HAP-1 (cell line): ENCODE results near the gene CPN2.

Source experiments
- DNase-seq, 2 experiments: peaks; one replicate each; pipeline ENCODE4 v3.0.0-alpha.2; 2016 to 2020; ENCODE audit warnings: low spot score in 2 of 2
- H3K27me3 ChIP-seq: fragments of 250-450 bp; sonication (Bioruptor Pico); 2 replicates; pipeline ENCODE4 v1.5.1; 2020; ENCODE audit warnings: low read depth, mild to moderate bottlenecking, moderate library complexity
- H3K36me3 ChIP-seq: fragments of 250-450 bp; sonication (Bioruptor Pico); replicated peaks from 2 replicates; pipeline ENCODE4 v1.5.1; 2020; ENCODE audit warnings: mild to moderate bottlenecking
- H3K4me1 ChIP-seq: fragments of 250-450 bp; sonication (Bioruptor Pico); 2 replicates; pipeline ENCODE4 v1.5.1; 2020; ENCODE audit warnings: mild to moderate bottlenecking
- H3K4me3 ChIP-seq: fragments of 250-450 bp; sonication (Bioruptor Pico); 2 replicates; pipeline ENCODE4 v1.5.1; 2020; ENCODE audit warnings: mild to moderate bottlenecking, moderate library complexity
- H3K9me3 ChIP-seq: fragments of 250-450 bp; sonication (Bioruptor Pico); 2 replicates; pipeline ENCODE4 v1.5.1; 2020; ENCODE audit warnings: mild to moderate bottlenecking, moderate library complexity
- in situ Hi-C: fragments of 300-500 bp; cut with MboI; formaldehyde crosslinking; loops from 3 replicates; pipeline ENCODE4 v1.14.3; 2020; ENCODE audit warnings: low sequenced_read_pairs, inconsistent platforms, mixed read lengths

Gene CPN2

DNA sequence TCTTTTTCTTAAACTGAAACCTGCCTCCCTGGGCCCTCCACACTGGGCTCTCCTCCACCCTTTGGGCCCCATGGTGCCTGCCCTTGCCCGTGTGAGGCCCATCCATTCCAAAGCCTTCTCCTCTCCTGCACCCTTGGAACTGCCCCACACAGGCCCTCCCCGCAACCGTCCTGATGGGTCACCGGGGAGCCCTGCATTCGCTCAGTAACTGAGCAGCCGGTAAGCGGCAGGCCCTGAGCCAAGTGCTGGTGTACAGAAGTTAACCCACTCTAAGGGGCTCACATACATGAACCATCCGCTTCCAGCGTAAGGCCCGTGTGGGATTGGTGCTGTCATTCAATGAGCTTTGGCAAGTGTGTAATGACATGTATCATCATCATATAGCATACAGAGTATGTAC is 23.8 kb upstream of the CPN2 start:
- Histone ChIP-seq H3K4me3 (no peak overlapping the region), H3K36me3 (no peaks in the 10 kb centered on the region), H3K27me3 (peaks cover under 1% of the 10 kb centered on the region), H3K4me1 (no peaks in the 10 kb centered on the region), H3K9me3 (no peaks in the 10 kb centered on the region)
- no peak for DNase-seq
- in situ Hi-C loops: no loop called here

- Histone ChIP-seq H3K4me3 (no peak overlapping the region), H3K27me3 (peaks cover 11% of the 10 kb centered on the region), H3K36me3 (no peaks in the 10 kb centered on the region), H3K9me3 (no peaks in the 10 kb centered on the region), H3K4me1 (no peaks in the 10 kb centered on the region)
- in situ Hi-C loops: no loop called here
- DNase-seq: no peak
These were observed 22.8 kb upstream of the CPN2 start for GRCh38 chr3:194373899-194374298.

DNA sequence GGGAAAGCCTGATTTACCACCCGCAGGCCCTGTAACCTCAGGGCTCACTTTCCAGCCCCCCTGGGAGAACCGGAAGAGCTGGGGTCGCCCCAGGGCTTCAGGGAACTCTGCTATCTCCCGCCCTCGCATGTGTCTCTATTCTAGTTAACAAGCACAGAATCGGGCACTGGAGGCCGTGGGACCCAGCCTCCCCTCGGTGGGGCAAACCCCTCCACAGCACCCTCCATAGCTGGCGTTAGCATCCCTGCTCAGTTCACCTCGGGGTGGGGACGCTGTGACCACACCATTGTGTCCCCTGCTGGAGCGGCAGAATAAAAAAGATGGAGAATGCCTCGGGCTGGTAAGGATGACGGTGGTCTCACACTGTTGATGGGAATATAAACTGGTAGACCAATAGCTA is 21.9 kb upstream of the CPN2 start:
- Histone ChIP-seq H3K36me3 (no peaks in the 10 kb centered on the region), H3K4me3 (no peak overlapping the region), H3K27me3 (peaks cover 11% of the 10 kb centered on the region), H3K4me1 (no peaks in the 10 kb centered on the region), H3K9me3 (no peaks in the 10 kb centered on the region)
- in situ Hi-C loops: no loop called here
- no peak for DNase-seq

DNA sequence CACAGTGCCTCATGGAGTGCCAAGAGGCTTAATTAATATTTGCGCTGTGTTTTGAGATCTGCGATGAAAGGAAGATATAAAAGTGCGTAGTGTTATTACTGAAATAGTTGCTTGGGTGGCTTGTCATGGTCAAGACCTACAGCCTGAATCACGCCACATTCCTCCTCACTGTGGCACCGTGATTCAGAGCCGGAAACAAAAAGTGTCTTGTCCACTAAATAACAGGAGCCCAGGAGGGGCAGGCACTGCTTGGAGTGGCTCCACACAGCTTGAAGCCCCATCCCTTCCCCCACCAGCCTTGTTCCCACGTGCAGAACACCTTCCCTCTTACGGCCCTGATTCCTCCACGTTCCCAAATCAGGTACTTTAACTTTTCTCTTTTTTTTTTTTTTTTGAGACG is 19.6 kb upstream of the CPN2 start:
- DNase-seq: no peak
- no peak overlapping the region for H3K4me3 ChIP-seq
- in situ Hi-C loops: no loop called here
- H3K9me3 ChIP-seq: no peaks in the 10 kb centered on the region
- H3K4me1 ChIP-seq: no peaks in the 10 kb centered on the region
- H3K27me3 ChIP-seq: peaks cover 11% of the 10 kb centered on the region
- no peaks in the 10 kb centered on the region for H3K36me3 ChIP-seq

DNA sequence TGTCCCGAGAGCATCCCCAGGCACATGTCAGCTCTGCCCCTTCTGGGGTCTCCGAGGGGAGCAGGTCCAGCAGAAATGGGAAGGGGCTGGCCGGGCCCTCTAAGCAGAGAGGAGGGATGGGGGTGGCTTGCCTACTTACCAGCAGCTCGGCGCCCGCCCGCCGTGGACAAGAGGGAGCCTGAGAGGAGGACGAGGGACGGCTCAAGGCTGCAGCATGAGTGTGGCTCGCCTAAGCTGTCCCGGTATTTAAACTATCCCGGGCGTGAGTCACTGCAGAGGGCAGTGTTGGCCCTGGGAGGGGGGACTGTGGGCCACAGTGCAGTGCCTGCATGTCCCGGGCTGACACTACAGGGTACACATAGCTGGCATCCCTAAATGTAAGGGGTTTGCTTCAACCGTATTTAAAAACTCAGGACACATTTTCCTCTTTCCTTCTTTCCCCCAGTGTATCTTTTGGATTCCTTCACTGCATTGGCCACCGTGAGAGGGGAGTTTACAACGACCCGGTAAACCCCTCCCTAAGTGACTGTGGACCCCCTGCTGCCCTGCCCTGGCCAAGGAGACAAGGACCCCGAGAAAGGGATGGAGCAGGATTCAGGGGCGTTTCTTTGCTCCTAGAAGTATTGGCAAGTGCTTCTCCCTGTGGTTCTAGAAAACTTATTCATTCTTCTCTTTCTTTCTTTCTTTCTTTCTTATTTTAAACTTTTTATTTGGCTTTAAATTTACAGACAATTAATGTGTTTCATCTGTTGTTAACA is 18.6 kb upstream of the CPN2 start, which contains the start of gene LRRC15:
Gene LRRC15, minus strand, starts transcription at position 222 of the 758 bp plus-strand sequence. CDS start 8,700 bp downstream, outside the sequence.
- in situ Hi-C loops: no loop called here
- no peaks in the 10 kb centered on the region for H3K36me3 ChIP-seq
- DNase-seq: peak in 1 of 2 experiments; percentile 35
- H3K9me3 ChIP-seq: no peaks in the 10 kb centered on the region
- no peaks in the 10 kb centered on the region for H3K4me1 ChIP-seq
- no peak within 1 kb of the TSS for H3K4me3 ChIP-seq
- H3K27me3 ChIP-seq: peaks cover 11% of the 10 kb centered on the region

DNA sequence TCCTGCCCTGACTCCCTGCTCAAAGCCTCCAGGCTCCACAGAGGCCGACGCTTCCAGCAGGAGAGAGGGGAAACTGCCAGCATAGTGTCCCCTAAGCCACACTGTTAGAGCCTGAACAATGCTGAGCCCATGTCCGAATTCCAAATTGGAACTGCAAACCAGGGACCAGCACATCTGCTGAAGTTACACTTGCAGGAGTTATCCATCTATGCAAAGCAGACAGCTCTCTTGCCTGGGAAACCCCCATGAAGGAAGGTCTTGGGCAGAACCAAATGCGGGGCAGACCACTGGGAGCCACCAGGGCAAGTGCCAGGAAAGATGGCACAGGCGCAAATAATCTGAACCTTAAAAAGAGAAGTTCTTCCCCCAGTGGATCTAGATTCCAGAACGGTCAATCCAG is 17.8 kb upstream of the CPN2 start:
- in situ Hi-C loops: no loop called here
- H3K9me3 ChIP-seq: no peaks in the 10 kb centered on the region
- H3K27me3 ChIP-seq: peaks cover 11% of the 10 kb centered on the region
- H3K4me3 ChIP-seq: no peak overlapping the region
- H3K36me3 ChIP-seq: no peaks in the 10 kb centered on the region
- no peaks in the 10 kb centered on the region for H3K4me1 ChIP-seq
- no peak for DNase-seq

DNA sequence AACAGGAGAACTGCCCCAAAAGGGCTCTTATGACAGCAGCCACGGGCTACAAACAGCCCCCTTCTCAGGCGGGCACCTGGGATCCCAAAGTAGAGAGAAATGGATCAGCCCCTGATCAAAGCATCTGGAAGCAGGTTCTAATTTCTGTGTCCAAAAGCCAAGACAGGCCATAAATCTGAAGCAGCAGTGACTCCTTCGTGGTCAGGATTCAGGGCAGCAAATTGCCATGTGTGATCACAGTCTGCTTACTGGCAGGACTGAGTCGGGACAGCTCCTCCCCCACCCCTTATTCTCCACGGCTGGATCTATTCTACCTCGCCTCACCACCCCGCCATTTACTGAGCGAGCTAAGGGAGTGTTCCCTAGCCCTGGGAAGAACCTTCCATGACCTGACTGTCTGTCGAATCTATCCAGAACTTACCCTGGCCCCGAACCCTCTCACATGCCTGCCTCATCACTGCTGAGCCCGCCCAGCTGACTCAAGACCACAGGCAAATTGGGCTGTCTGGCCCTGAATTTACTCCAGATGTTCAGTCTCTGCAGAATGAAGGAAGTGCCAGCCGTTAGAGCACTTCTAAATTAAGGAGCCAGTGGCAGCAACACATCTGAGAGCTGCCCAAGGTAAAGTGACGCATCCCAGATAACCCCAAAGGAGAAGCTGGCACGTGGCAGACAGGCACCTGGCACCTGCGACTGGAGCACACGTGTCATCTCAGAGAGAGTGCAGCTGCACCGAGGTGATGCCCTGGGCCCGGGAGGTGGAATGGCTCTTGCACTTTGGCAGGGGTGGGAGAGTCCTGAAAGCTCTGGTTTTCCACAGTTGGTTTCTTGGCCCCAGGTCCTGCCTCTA is 17.1 kb upstream of the CPN2 start:
- Histone ChIP-seq H3K4me1 (no peaks in the 10 kb centered on the region), H3K27me3 (peaks cover 11% of the 10 kb centered on the region), H3K4me3 (no peak overlapping the region), H3K9me3 (no peaks in the 10 kb centered on the region), H3K36me3 (no peaks in the 10 kb centered on the region)
- DNase-seq: no peak
- in situ Hi-C loops: no loop called here

GRCh38 chr3:194365978-194366490 is 14.9 kb upstream of the CPN2 start:
- DNase-seq: no peak
- H3K27me3 ChIP-seq: peaks cover 11% of the 10 kb centered on the region
- no peaks in the 10 kb centered on the region for H3K9me3 ChIP-seq
- in situ Hi-C loops: no loop called here
- no peak overlapping the region for H3K4me3 ChIP-seq
- no peaks in the 10 kb centered on the region for H3K4me1 ChIP-seq
- H3K36me3 ChIP-seq: no peaks in the 10 kb centered on the region

DNA sequence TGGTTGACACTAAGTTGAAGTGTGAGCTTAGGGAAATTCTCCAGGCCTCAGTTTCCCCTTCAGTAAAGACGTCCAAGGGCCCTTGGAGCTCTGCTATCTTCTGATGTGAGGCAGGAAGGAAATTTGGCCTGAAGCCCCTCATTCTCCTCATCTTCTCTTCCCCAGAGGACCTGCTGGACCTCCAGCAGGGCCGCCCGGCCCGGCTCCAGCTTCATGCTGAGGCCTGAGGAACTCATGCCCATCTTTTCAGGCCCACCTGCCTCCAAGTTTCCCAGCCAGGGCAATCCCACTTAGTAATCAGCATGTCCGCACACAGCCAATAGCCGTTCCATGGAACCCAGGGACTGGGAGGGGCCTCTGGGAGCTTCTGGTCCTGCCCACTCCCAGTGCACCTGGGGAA is 14.4 kb upstream of the CPN2 start:
- H3K4me3 ChIP-seq: no peak overlapping the region
- H3K9me3 ChIP-seq: no peaks in the 10 kb centered on the region
- peaks cover 11% of the 10 kb centered on the region for H3K27me3 ChIP-seq
- H3K36me3 ChIP-seq: no peaks in the 10 kb centered on the region
- no peak for DNase-seq
- no peaks in the 10 kb centered on the region for H3K4me1 ChIP-seq
- in situ Hi-C loops: no loop called here

GRCh38 chr3:194364652-194365434 is 13.7 kb upstream of the CPN2 start:
- no peak for DNase-seq
- H3K9me3 ChIP-seq: no peaks in the 10 kb centered on the region
- in situ Hi-C loops: no loop called here
- no peaks in the 10 kb centered on the region for H3K4me1 ChIP-seq
- H3K36me3 ChIP-seq: no peaks in the 10 kb centered on the region
- H3K27me3 ChIP-seq: peaks cover 10% of the 10 kb centered on the region
- no peak overlapping the region for H3K4me3 ChIP-seq

GRCh38 chr3:194364314-194364651 is 13.2 kb upstream of the CPN2 start:
- Histone ChIP-seq H3K36me3 (no peaks in the 10 kb centered on the region), H3K4me1 (no peaks in the 10 kb centered on the region), H3K9me3 (no peaks in the 10 kb centered on the region), H3K27me3 (peaks cover 4% of the 10 kb centered on the region), H3K4me3 (no peak overlapping the region)
- no peak for DNase-seq
- in situ Hi-C loops: no loop called here

GRCh38 chr3:194360568-194360967 is 9.4 kb upstream of the CPN2 start:
- Histone ChIP-seq H3K36me3 (no peaks in the 10 kb centered on the region), H3K9me3 (no peaks in the 10 kb centered on the region), H3K4me1 (no peaks in the 10 kb centered on the region), H3K27me3 (no peaks in the 10 kb centered on the region), H3K4me3 (no peak overlapping the region)
- DNase-seq: no peak
- in situ Hi-C loops: no loop called here

DNA sequence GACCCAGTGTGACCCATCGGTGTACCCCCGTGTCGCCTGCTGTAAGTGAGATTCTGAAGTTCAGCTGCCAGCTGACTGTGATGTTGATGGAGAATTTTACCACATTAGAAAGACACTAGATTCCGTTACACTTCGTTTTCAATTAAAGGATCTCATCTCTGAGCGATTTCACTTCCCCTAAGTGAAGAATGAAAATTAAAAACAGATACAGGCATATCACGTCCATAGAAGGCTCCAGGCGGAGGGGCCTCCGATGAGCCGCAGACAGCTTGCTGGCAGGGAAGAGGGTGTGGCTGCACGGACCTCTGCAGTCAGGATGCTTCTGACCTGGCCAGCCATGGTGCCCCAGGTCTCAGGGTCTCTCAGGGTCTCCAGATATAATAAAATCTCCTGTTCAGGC is 6.6 kb upstream of the CPN2 start:
- Histone ChIP-seq H3K4me1 (no peaks in the 10 kb centered on the region), H3K27me3 (no peaks in the 10 kb centered on the region), H3K9me3 (no peaks in the 10 kb centered on the region), H3K36me3 (no peaks in the 10 kb centered on the region), H3K4me3 (no peak overlapping the region)
- in situ Hi-C loops: no loop called here
- DNase-seq: no peak
